Measurements from ENCODE around the gene KIF26B. TPM values are rescaled to one million over a fixed set of nuclear protein-coding genes. Genes with fewer than 3 reads are reported as not detected.
"Not testable (repeated sequence)": the region's sequence is repeated elsewhere in the genome, so short reads cannot be mapped to it uniquely, and the experiment has no call there.

KIF26B gene
- polyA plus RNA-seq, 4 donors, result 29.7 to 44.6 (median 38.7) TPM

- no peak for DNase-seq (ENCODE audit: low read depth in 4 of 4, low spot score in 2 of 4)
These were observed 531.8 kb downstream of the KIF26B start for GRCh38 chr1:245686446-245687030.

GRCh38 chr1:245687152-245687635 is 532.4 kb downstream of the KIF26B start:
- DNase-seq (ENCODE audit: low read depth in 4 of 4, low spot score in 2 of 4), result no peak

- no peak for DNase-seq (ENCODE audit: low read depth in 4 of 4, low spot score in 2 of 4)
These were observed 533.1 kb downstream of the KIF26B start for GRCh38 chr1:245687636-245688535.

- DNase-seq (ENCODE audit: low read depth in 4 of 4, low spot score in 2 of 4), result no peak
These were observed 534.0 kb downstream of the KIF26B start for GRCh38 chr1:245688536-245689453.

- DNase-seq (ENCODE audit: low read depth in 4 of 4, low spot score in 2 of 4), result no peak
These were observed 535.4 kb downstream of the KIF26B start for GRCh38 chr1:245690156-245690690.

- no peak for DNase-seq (ENCODE audit: low read depth in 4 of 4, low spot score in 2 of 4)
These were observed 536.3 kb downstream of the KIF26B start for GRCh38 chr1:245690946-245691541.

- no peak for DNase-seq (ENCODE audit: low read depth in 4 of 4, low spot score in 2 of 4)
These were observed 537.1 kb downstream of the KIF26B start for GRCh38 chr1:245691897-245692296.

- DNase-seq (ENCODE audit: low read depth in 4 of 4, low spot score in 2 of 4), result no peak
These were observed 537.5 kb downstream of the KIF26B start for GRCh38 chr1:245692318-245692717.

GRCh38 chr1:245693116-245693793 is 538.5 kb downstream of the KIF26B start:
- no peak for DNase-seq (ENCODE audit: low read depth in 4 of 4, low spot score in 2 of 4)

- no peak for DNase-seq (ENCODE audit: low read depth in 4 of 4, low spot score in 2 of 4)
These were observed 539.4 kb downstream of the KIF26B start for GRCh38 chr1:245693941-245694752.

- no peak for DNase-seq (ENCODE audit: low read depth in 4 of 4, low spot score in 2 of 4)
These were observed 540.0 kb downstream of the KIF26B start for GRCh38 chr1:245694753-245695195.

- no peak for DNase-seq (ENCODE audit: low read depth in 4 of 4, low spot score in 2 of 4)
These were observed 540.4 kb downstream of the KIF26B start for GRCh38 chr1:245695211-245695610.

GRCh38 chr1:245695701-245696100 is 540.9 kb downstream of the KIF26B start:
- DNase-seq (ENCODE audit: low read depth in 4 of 4, low spot score in 2 of 4), result not testable (repeated sequence)

- DNase-seq (ENCODE audit: low read depth in 4 of 4, low spot score in 2 of 4), result no peak
These were observed 543.3 kb downstream of the KIF26B start for GRCh38 chr1:245698116-245698515.

GRCh38 chr1:245698860-245699259 is 544.1 kb downstream of the KIF26B start:
- no peak for DNase-seq (ENCODE audit: low read depth in 4 of 4, low spot score in 2 of 4)

- DNase-seq (ENCODE audit: low read depth in 4 of 4, low spot score in 2 of 4), result no peak
These were observed 545.8 kb downstream of the KIF26B start for GRCh38 chr1:245700631-245701030.

- no peak for DNase-seq (ENCODE audit: low read depth in 4 of 4, low spot score in 2 of 4)
These were observed 546.8 kb downstream of the KIF26B start for GRCh38 chr1:245701631-245702030.

- DNase-seq (ENCODE audit: low read depth in 4 of 4, low spot score in 2 of 4), result no peak
These were observed 547.6 kb downstream of the KIF26B start for GRCh38 chr1:245702346-245702745.

GRCh38 chr1:245704341-245704740 is 549.6 kb downstream of the KIF26B start:
- no peak for DNase-seq (ENCODE audit: low read depth in 4 of 4, low spot score in 2 of 4)

Measured in left renal cortex interstitium (tissue), 4 donors.